Endothelial cell of umbilical vein (primary cell): Measurements from ENCODE around the gene OR13J1. TPM values are rescaled to one million over a fixed set of nuclear protein-coding genes. Genes with fewer than 3 reads are reported as not detected.

Experiments used
- BruUV-seq: library from RNA; stranded (reverse); fragments of 400-500 nt; replicated peaks from 2 replicates; lab custom pipeline; 2021; lab: Mats Ljungman, UMichigan
- CTCF ChIA-PET: fragments of 300-600, 350-600 bp; sonication (Branson Sonifier 250); formaldehyde crosslinking; loops from one replicate; lab custom pipeline; 2021; ENCODE audit warnings: antibody characterized with exemption, inconsistent platforms; lab: Charles Lee
- POLR2A ChIA-PET: fragments of 300-600, 350-600 bp; sonication (Branson Sonifier 250); formaldehyde crosslinking; loops from one replicate; lab custom pipeline; 2021; ENCODE audit warnings: antibody characterized with exemption, inconsistent platforms; lab: Charles Lee
- DNase-seq: peaks from one replicate; pipeline ENCODE4 v3.0.0-alpha.2; 2011; ENCODE audit warnings: low read depth, low spot score
- FAIRE-seq: peaks from 2 replicates; lab custom pipeline; 2011; peaks lifted over from hg19 to GRCh38; lab: Jason Lieb, UNC
- H2AFZ ChIP-seq: 2 replicates; pipeline ENCODE4 v1.6.0; 2012; ENCODE audit warnings: low read depth, low read length, control low read depth, inconsistent platforms
- H3K27ac ChIP-seq: 2 replicates; pipeline ENCODE4 v1.5.1; 2011; ENCODE audit warnings: low read depth, mild to moderate bottlenecking, control low read depth, low read length, moderate library complexity; ENCODE audit not compliant: insufficient read depth
- H3K27me3 ChIP-seq, 2 experiments: 2 replicates each; pipeline versions ENCODE4 v1.6.0 to v1.6.1; 2011; ENCODE audit warnings: low read length in 2 of 2, mixed read lengths in 1 of 2; ENCODE audit not compliant: control insufficient read depth in 2 of 2, insufficient read depth in 2 of 2
- H3K36me3 ChIP-seq, 2 experiments: 2 replicates in 1 of 2; 3 replicates in 1 of 2; pipeline ENCODE4 v1.5.1; 2011; ENCODE audit warnings: low read length in 2 of 2, mild to moderate bottlenecking in 1 of 2, moderate library complexity in 1 of 2; ENCODE audit not compliant: control insufficient read depth in 2 of 2, insufficient read depth in 2 of 2; ENCODE audit errors: extremely low read depth in 1 of 2
- H3K4me1 ChIP-seq: 3 replicates; pipeline ENCODE4 v1.5.1; 2011; ENCODE audit warnings: mild to moderate bottlenecking, low read length; ENCODE audit not compliant: control insufficient read depth, insufficient read depth; ENCODE audit errors: extremely low read depth
- H3K4me2 ChIP-seq: 2 replicates; pipeline ENCODE4 v1.6.1; 2011; ENCODE audit warnings: low read length, control low read depth, mixed read lengths; ENCODE audit not compliant: insufficient read depth
- H3K4me3 ChIP-seq, 3 experiments: fragments of 200-600 bp in 1 of 3; sonication (generic), shearing (Covaris generic) in 1 of 3; replicated peaks in 1 of 3; 2 replicates each; pipeline ENCODE4 v1.5.1; 2011 to 2016; ENCODE audit warnings: control low read depth in 3 of 3, low read length in 3 of 3, mild to moderate bottlenecking in 2 of 3, inconsistent platforms in 1 of 3, low read depth in 1 of 3, moderate library complexity in 1 of 3; ENCODE audit not compliant: insufficient read depth in 1 of 3
- H3K79me2 ChIP-seq: 2 replicates; pipeline ENCODE4 v1.6.0; 2012; ENCODE audit warnings: low read length, inconsistent platforms; ENCODE audit not compliant: control insufficient read depth, insufficient read depth
- H3K9ac ChIP-seq: replicated peaks from 2 replicates; pipeline ENCODE3; 2011; ENCODE audit warnings: low read length, control low read depth; ENCODE audit not compliant: insufficient read depth; ENCODE audit errors: extremely low read depth
- H3K9me1 ChIP-seq: replicated peaks from 3 replicates; pipeline ENCODE4 v1.6.0; 2011; ENCODE audit warnings: mild to moderate bottlenecking, low read length; ENCODE audit not compliant: control insufficient read depth, insufficient read depth; ENCODE audit errors: extremely low read depth
- H3K9me3 ChIP-seq: replicated peaks from 2 replicates; pipeline ENCODE4 v1.5.1; 2012; ENCODE audit warnings: low read length, inconsistent platforms; ENCODE audit not compliant: control insufficient read depth, insufficient read depth
- H4K20me1 ChIP-seq: replicated peaks from 2 replicates; pipeline ENCODE3; 2011; ENCODE audit warnings: mild to moderate bottlenecking, low read length; ENCODE audit not compliant: control insufficient read depth, insufficient read depth; ENCODE audit errors: extremely low read depth
- EZH2 ChIP-seq: IDR thresholded peaks from 2 replicates; pipeline ENCODE4 v1.6.1; 2012; ENCODE audit warnings: borderline replicate concordance, low read depth, mild to moderate bottlenecking, moderate library complexity, low read length, inconsistent platforms; ENCODE audit not compliant: severe bottlenecking
- FOS ChIP-seq: IDR thresholded peaks from 2 replicates; pipeline ENCODE4 v1.6.1; 2011; ENCODE audit warnings: mild to moderate bottlenecking, low read length, moderate library complexity, borderline replicate concordance; ENCODE audit not compliant: insufficient read depth
- GATA2 ChIP-seq: IDR thresholded peaks from 2 replicates; pipeline ENCODE4 v1.7.0; 2011; ENCODE audit warnings: low read depth, mild to moderate bottlenecking, moderate library complexity, mixed read lengths, low read length; ENCODE audit not compliant: insufficient read length, insufficient read depth
- JUN ChIP-seq: IDR thresholded peaks from 2 replicates; pipeline ENCODE4 v1.6.1; 2011; ENCODE audit warnings: borderline replicate concordance, low read depth; ENCODE audit not compliant: insufficient read length, insufficient read depth
- MYC ChIP-seq: IDR thresholded peaks from one replicate; pipeline ENCODE4 v1.6.1; 2011; ENCODE audit warnings: mild to moderate bottlenecking, low read depth, low read length
- POLR2A ChIP-seq: IDR thresholded peaks from 2 replicates; pipeline ENCODE4 v1.6.1; 2012; ENCODE audit warnings: low read depth, mild to moderate bottlenecking, control low read depth, low read length
- POLR2AphosphoS5 ChIP-seq: IDR thresholded peaks from 2 replicates; pipeline ENCODE4 v1.6.1; 2012; ENCODE audit warnings: low read depth, mild to moderate bottlenecking, control low read depth, low read length, moderate library complexity; ENCODE audit not compliant: insufficient read depth
- dilution Hi-C: fragments of 300-500 bp; cut with MboI; formaldehyde crosslinking; loops from one replicate; pipeline ENCODE4 v1.15.0; 2019; ENCODE audit warnings: low sequenced_read_pairs; ENCODE audit not compliant: extremely low pct_ligation_motif_present
- intact Hi-C: fragments of 100-400 bp; cut with micrococcal nuclease; formaldehyde crosslinking; loops from one replicate; pipeline ENCODE4 v1.10.0; 2022
- polyA plus RNA-seq, 4 experiments: library from polyadenylated mRNA; depleted of rRNA in 3 of 4; stranded (reverse) in 3 of 4; unstranded in 1 of 4; fragments of >200 nt; gene quantifications; 2 replicates each; pipeline versions ENCODE4 v1.2.1 to v1.2.3, GENCODE V29; 2011 to 2012; ENCODE audit warnings: missing spikeins in 1 of 4
- total RNA-seq: library from RNA; stranded (reverse); gene quantifications from 2 replicates; pipeline ENCODE4 v1.2.3, GENCODE V29; 2021
- TF ChIP-seq, protein P1 (sequence below), 2 donors: IDR thresholded peaks; 1 replicate in 1 of 2; 2 replicates in 1 of 2; pipeline ENCODE4 v1.5.1; 2011; ENCODE audit warnings: low read length in 2 of 2, mild to moderate bottlenecking in 2 of 2, moderate library complexity in 2 of 2, control low read depth in 1 of 2, inconsistent platforms in 1 of 2, low read depth in 1 of 2; ENCODE audit not compliant: insufficient read depth in 1 of 2; ENCODE audit errors: extremely low read depth in 1 of 2
- TF ChIP-seq, protein P2 (sequence below): IDR thresholded peaks from 2 replicates; pipeline ENCODE4 v1.6.1; 2011; ENCODE audit not compliant: insufficient read depth, insufficient read length

Gene OR13J1
- total and polyA plus RNA-seq, 2 donors (not counting 3 experiments of a cell fraction or from before 2014, with no cell fraction given), result not detected

DNA sequence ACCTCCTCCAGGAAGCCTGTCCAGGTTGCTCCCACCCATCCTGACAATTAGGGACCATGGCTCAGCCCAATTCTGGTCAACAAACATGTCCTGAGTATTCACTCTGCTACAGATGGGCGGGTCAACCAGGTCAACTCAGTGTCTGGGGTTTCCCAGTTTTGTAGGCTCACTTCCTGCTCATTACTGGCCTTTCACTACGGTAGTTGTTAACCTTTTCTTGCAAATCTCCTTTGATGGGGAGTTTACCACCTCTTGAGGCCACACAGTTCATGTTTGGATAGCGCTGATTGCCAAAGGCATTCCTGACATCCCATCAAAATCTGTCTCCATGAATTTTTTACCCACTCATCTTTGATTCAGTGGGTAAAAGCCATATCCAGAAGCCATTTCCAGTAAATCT, 27.4 kb downstream of the OR13J1 start:
- TF ChIP-seq GATA2, result no peak
- TF ChIP-seq FOS, result no peak
- TF ChIP-seq POLR2AphosphoS5, result no peak
- no peak for TF ChIP-seq JUN
- TF ChIP-seq EZH2, result no peak
- TF ChIP-seq, protein P1, sequence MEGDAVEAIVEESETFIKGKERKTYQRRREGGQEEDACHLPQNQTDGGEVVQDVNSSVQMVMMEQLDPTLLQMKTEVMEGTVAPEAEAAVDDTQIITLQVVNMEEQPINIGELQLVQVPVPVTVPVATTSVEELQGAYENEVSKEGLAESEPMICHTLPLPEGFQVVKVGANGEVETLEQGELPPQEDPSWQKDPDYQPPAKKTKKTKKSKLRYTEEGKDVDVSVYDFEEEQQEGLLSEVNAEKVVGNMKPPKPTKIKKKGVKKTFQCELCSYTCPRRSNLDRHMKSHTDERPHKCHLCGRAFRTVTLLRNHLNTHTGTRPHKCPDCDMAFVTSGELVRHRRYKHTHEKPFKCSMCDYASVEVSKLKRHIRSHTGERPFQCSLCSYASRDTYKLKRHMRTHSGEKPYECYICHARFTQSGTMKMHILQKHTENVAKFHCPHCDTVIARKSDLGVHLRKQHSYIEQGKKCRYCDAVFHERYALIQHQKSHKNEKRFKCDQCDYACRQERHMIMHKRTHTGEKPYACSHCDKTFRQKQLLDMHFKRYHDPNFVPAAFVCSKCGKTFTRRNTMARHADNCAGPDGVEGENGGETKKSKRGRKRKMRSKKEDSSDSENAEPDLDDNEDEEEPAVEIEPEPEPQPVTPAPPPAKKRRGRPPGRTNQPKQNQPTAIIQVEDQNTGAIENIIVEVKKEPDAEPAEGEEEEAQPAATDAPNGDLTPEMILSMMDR (IDR thresholded peaks at IDR 0.05; ENCODE audit: extremely low read depth in 1 of 2, insufficient read depth in 1 of 2, low read depth in 1 of 2, low read length in 2 of 2), result no peak
- TF ChIP-seq POLR2A, result no peak
- no peak for TF ChIP-seq MYC
- TF ChIP-seq, protein P2, sequence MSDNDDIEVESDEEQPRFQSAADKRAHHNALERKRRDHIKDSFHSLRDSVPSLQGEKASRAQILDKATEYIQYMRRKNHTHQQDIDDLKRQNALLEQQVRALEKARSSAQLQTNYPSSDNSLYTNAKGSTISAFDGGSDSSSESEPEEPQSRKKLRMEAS, result no peak
- no peaks in the 10 kb centered on the region for H3K79me2 ChIP-seq

More for the DNA sequence above, 27.4 kb downstream of the OR13J1 start:
- no peak overlapping the region for H3K27ac ChIP-seq
- POLR2A ChIA-PET, result no interaction called here
- no peak overlapping the region for H3K9ac ChIP-seq
- DNase-seq (no peak), FAIRE-seq (no peak)
- no peak overlapping the region for H2AFZ ChIP-seq
- intact Hi-C loops, result no loop called here
- CTCF ChIA-PET, result interaction anchor here (1.0 to 1.8 kb wide), 2 partner anchors 16 to 39 kb away, joined by 4 to 10 read pairs; no protein-coding TSS in a partner anchor
- H4K20me1 ChIP-seq, result no peaks in the 10 kb centered on the region
- H3K36me3 ChIP-seq, result no peaks in the 10 kb centered on the region
- no peak overlapping the region for H3K4me2 ChIP-seq
- dilution Hi-C loops, result no loop called here
- no peaks in the 10 kb centered on the region for H3K9me3 ChIP-seq
- H3K4me1 ChIP-seq, result peaks cover 16% of the 10 kb centered on the region
- peaks cover 0 to 18% of the 10 kb centered on the region in 2 experiments for H3K27me3 ChIP-seq
- H3K4me3 ChIP-seq, result no peak overlapping the region
- BruUV-seq, result no TSS peak
- H3K9me1 ChIP-seq, result no peaks in the 10 kb centered on the region
